Neural cell (in vitro differentiated cells): ENCODE results near the gene PRPH. TPM values are rescaled to one million over a fixed set of nuclear protein-coding genes. Genes with fewer than 3 reads are reported as not detected.
"Not testable (repeated sequence)": the region's sequence is repeated elsewhere in the genome, so short reads cannot be mapped to it uniquely, and the experiment has no call there.

Source experiments
- H2AFZ ChIP-seq: fragments of 200-600, 300-800 bp; sonication (generic), shearing (Covaris generic); 2 replicates; pipeline ENCODE4 v1.6.0; 2014; ENCODE audit warnings: low read depth, mild to moderate bottlenecking, antibody characterized with exemption, low read length, moderate library complexity
- H3F3A ChIP-seq: fragments of 200-600 bp; shearing (Covaris generic); 2 replicates; pipeline ENCODE4 v1.6.1; 2016; ENCODE audit warnings: mild to moderate bottlenecking, moderate library complexity, mixed read lengths, antibody characterized with exemption, low read length; ENCODE audit not compliant: insufficient read depth, poor library complexity, severe bottlenecking
- H3K27ac ChIP-seq: fragments of 200-600, 300-800 bp; sonication (generic), shearing (Covaris generic); 2 replicates; pipeline ENCODE4 v1.5.1; 2014; ENCODE audit warnings: mild to moderate bottlenecking, low read length, moderate library complexity
- H3K27me3 ChIP-seq: fragments of 300-800, 200-600 bp; sonication (generic), shearing (Covaris generic); 2 replicates; pipeline ENCODE4 v1.6.0; 2014; ENCODE audit warnings: mild to moderate bottlenecking, low read depth, low read length, moderate library complexity; ENCODE audit not compliant: insufficient read depth
- H3K36me3 ChIP-seq: fragments of 300-800, 200-600 bp; sonication (generic), shearing (Covaris generic); 2 replicates; pipeline ENCODE4 v1.5.1; 2014; ENCODE audit warnings: mild to moderate bottlenecking, antibody characterized with exemption, low read length, moderate library complexity; ENCODE audit not compliant: insufficient read depth
- H3K4me2 ChIP-seq: fragments of 300-800, 200-600 bp; sonication (generic), shearing (Covaris generic); 2 replicates; pipeline ENCODE4 v1.6.0; 2014; ENCODE audit warnings: mild to moderate bottlenecking, low read length
- H3K4me3 ChIP-seq: fragments of 300-800, 200-600 bp; sonication (generic), shearing (Covaris generic); 2 replicates; pipeline ENCODE4 v1.5.1; 2014; ENCODE audit warnings: mild to moderate bottlenecking, low read length, moderate library complexity
- H3K79me2 ChIP-seq: fragments of 200-600 bp; shearing (Covaris generic); replicated peaks from 2 replicates; pipeline ENCODE4 v1.6.0; 2014; ENCODE audit warnings: mild to moderate bottlenecking, low read length, moderate library complexity; ENCODE audit not compliant: insufficient read depth
- H3K9ac ChIP-seq: fragments of 300-800, 200-600 bp; sonication (generic), shearing (Covaris generic); 2 replicates; pipeline ENCODE4 v1.6.1; 2016; ENCODE audit warnings: mild to moderate bottlenecking, low read length, mixed read lengths
- H3K9me2 ChIP-seq: fragments of 200-600 bp; shearing (Covaris generic); 2 replicates; pipeline ENCODE4 v1.6.1; 2016; ENCODE audit warnings: mild to moderate bottlenecking, low read length, mixed read lengths; ENCODE audit not compliant: insufficient read depth
- H3K9me3 ChIP-seq: fragments of 200-600, 300-800 bp; sonication (generic), shearing (Covaris generic); 2 replicates; pipeline ENCODE4 v1.6.1; 2016; ENCODE audit warnings: mild to moderate bottlenecking, mixed run types, low read length, moderate library complexity, mixed read lengths
- H4K20me1 ChIP-seq: fragments of 200-600 bp; shearing (Covaris generic); 2 replicates; pipeline ENCODE4 v1.6.1; 2016; ENCODE audit warnings: mild to moderate bottlenecking, mixed run types; ENCODE audit not compliant: insufficient read depth
- CTCF ChIP-seq: fragments of 450-650 bp; IDR thresholded peaks from 2 replicates; pipeline ENCODE4 v1.5.1; 2014; ENCODE audit warnings: antibody characterized with exemption, mild to moderate bottlenecking, moderate library complexity; ENCODE audit not compliant: poor library complexity, severe bottlenecking
- EP300 ChIP-seq: fragments of 450-650 bp; conservative IDR thresholded peaks from 2 replicates; pipeline ENCODE4 v1.6.1; 2014; ENCODE audit warnings: antibody characterized with exemption, mild to moderate bottlenecking, moderate library complexity; ENCODE audit not compliant: poor library complexity, severe bottlenecking
- EZH2 ChIP-seq: fragments of 200-600, 300-800 bp; shearing (Covaris generic), sonication (generic); IDR thresholded peaks from 2 replicates; pipeline ENCODE4 v1.6.1; 2014; ENCODE audit warnings: antibody characterized with exemption, low read length, borderline replicate concordance, mild to moderate bottlenecking; ENCODE audit not compliant: insufficient read depth, poor library complexity, severe bottlenecking
- MXI1 ChIP-seq: fragments of 450-650 bp; conservative IDR thresholded peaks from 2 replicates; pipeline ENCODE4 v1.6.1; 2014; ENCODE audit warnings: antibody characterized with exemption, mild to moderate bottlenecking; ENCODE audit not compliant: poor library complexity, severe bottlenecking
- POLR2AphosphoS5 ChIP-seq: IDR thresholded peaks from 2 replicates; pipeline ENCODE4 v1.6.1; 2012
- RAD21 ChIP-seq: fragments of 450-650 bp; conservative IDR thresholded peaks from 2 replicates; pipeline ENCODE4 v1.6.1; 2014; ENCODE audit warnings: antibody characterized with exemption, mild to moderate bottlenecking, moderate library complexity
- SMC3 ChIP-seq: fragments of 450-650 bp; conservative IDR thresholded peaks from 2 replicates; pipeline ENCODE4 v1.6.1; 2014; ENCODE audit warnings: antibody characterized with exemption, mild to moderate bottlenecking, moderate library complexity; ENCODE audit not compliant: poor library complexity
- TAF1 ChIP-seq: IDR thresholded peaks from 2 replicates; pipeline ENCODE4 v1.6.1; 2012; ENCODE audit warnings: low read depth
- polyA plus RNA-seq: library from polyadenylated mRNA; depleted of rRNA; stranded (reverse); fragments of >200 nt; gene quantifications from 2 replicates; pipeline ENCODE4 v1.2.3, GENCODE V29; 2014
- TF ChIP-seq, protein P1 (sequence below): IDR thresholded peaks from 2 replicates; pipeline ENCODE4 v1.6.1; 2012; ENCODE audit warnings: borderline replicate concordance

Gene PRPH
- polyA plus RNA-seq, 1 donor from 2014 or later: not detected

DNA sequence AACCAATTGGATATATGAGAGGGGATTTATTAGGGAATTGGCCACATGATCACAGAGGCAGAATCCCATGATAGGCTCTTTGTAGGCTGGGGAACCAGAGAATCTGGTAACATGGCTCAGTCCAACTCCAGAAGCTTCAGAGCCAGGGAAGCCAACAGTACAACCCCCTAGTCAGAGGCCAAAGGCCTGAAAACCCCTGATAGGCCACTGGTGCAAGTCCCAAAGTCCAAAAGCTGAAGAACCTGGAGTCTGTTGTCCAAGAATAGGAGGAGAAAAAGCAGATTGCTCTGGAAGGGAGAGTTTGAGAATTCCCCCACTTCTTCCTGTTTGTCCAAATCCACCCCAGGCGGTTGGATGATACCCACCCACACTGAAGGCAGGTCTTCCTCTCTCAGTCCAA, 19.9 kb downstream of the PRPH start:
- H3K9ac ChIP-seq: no peak overlapping the region
- H3K4me3 ChIP-seq: no peak overlapping the region
- no peaks in the 10 kb centered on the region for H3K9me2 ChIP-seq
- no peak overlapping the region for H3K4me2 ChIP-seq
- no peaks in the 10 kb centered on the region for H3K27me3 ChIP-seq
- TF ChIP-seq POLR2AphosphoS5 (no peak), RAD21 (no peak), SMC3 (no peak), CTCF (no peak), EP300 (no peak), TAF1 (no peak), EZH2 (no peak), MXI1 (no peak)
- TF ChIP-seq, protein P1, sequence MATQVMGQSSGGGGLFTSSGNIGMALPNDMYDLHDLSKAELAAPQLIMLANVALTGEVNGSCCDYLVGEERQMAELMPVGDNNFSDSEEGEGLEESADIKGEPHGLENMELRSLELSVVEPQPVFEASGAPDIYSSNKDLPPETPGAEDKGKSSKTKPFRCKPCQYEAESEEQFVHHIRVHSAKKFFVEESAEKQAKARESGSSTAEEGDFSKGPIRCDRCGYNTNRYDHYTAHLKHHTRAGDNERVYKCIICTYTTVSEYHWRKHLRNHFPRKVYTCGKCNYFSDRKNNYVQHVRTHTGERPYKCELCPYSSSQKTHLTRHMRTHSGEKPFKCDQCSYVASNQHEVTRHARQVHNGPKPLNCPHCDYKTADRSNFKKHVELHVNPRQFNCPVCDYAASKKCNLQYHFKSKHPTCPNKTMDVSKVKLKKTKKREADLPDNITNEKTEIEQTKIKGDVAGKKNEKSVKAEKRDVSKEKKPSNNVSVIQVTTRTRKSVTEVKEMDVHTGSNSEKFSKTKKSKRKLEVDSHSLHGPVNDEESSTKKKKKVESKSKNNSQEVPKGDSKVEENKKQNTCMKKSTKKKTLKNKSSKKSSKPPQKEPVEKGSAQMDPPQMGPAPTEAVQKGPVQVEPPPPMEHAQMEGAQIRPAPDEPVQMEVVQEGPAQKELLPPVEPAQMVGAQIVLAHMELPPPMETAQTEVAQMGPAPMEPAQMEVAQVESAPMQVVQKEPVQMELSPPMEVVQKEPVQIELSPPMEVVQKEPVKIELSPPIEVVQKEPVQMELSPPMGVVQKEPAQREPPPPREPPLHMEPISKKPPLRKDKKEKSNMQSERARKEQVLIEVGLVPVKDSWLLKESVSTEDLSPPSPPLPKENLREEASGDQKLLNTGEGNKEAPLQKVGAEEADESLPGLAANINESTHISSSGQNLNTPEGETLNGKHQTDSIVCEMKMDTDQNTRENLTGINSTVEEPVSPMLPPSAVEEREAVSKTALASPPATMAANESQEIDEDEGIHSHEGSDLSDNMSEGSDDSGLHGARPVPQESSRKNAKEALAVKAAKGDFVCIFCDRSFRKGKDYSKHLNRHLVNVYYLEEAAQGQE: no peak
- H3K27ac ChIP-seq: no peak overlapping the region
- no peaks in the 10 kb centered on the region for H3K9me3 ChIP-seq
- H3F3A ChIP-seq: no peaks in the 10 kb centered on the region
- H2AFZ ChIP-seq: no peak overlapping the region
- no peaks in the 10 kb centered on the region for H4K20me1 ChIP-seq
- H3K79me2 ChIP-seq: no peaks in the 10 kb centered on the region
- H3K36me3 ChIP-seq: no peaks in the 10 kb centered on the region

GRCh38 chr12:49317118-49317517, 22.2 kb downstream of the PRPH start:
- H2AFZ ChIP-seq, H3K9me2 ChIP-seq, H3K36me3 ChIP-seq, H3K9ac ChIP-seq, H3K4me3 ChIP-seq, H3K27ac ChIP-seq, H3K9me3 ChIP-seq, H4K20me1 ChIP-seq, H3K4me2 ChIP-seq, H3K27me3 ChIP-seq, H3K79me2 ChIP-seq, H3F3A ChIP-seq: not testable (repeated sequence)

- not testable (repeated sequence) for H2AFZ ChIP-seq, H3K4me2 ChIP-seq, H3K27me3 ChIP-seq, H4K20me1 ChIP-seq, H3K36me3 ChIP-seq, H3K27ac ChIP-seq, H3K79me2 ChIP-seq, H3K9me3 ChIP-seq, H3K9me2 ChIP-seq, H3K4me3 ChIP-seq, H3K9ac ChIP-seq, H3F3A ChIP-seq
Observed at GRCh38 chr12:49320411-49321103, 25.6 kb downstream of the PRPH start.
